GM12878 (cell line): Measurements from ENCODE around the gene TK1. TPM values are rescaled to one million over a fixed set of nuclear protein-coding genes. Genes with fewer than 3 reads are reported as not detected.

ENCODE experiments used
- ATF2 ChIP-seq: IDR thresholded peaks from 2 replicates; pipeline ENCODE4 v1.6.1; 2012; ENCODE audit warnings: low read length, inconsistent platforms
- BCL11A ChIP-seq: IDR thresholded peaks from 2 replicates; pipeline ENCODE4 v1.6.1; 2011; ENCODE audit warnings: low read depth, low read length
- CREB1 ChIP-seq: IDR thresholded peaks from 2 replicates; pipeline ENCODE4 v1.6.1; 2012; ENCODE audit warnings: low read depth, mild to moderate bottlenecking, inconsistent platforms
- DPF2 ChIP-seq: fragments of 450-650 bp; IDR thresholded peaks from 2 replicates; pipeline ENCODE4 v1.6.1; 2017; ENCODE audit warnings: mild to moderate bottlenecking
- EGR1 ChIP-seq, 2 experiments: IDR thresholded peaks; 1 replicate in 1 of 2; 2 replicates in 1 of 2; pipeline ENCODE4 v1.6.1; 2011 to 2012; ENCODE audit warnings: low read depth in 2 of 2, low read length in 2 of 2, borderline replicate concordance in 1 of 2, mild to moderate bottlenecking in 1 of 2, moderate library complexity in 1 of 2
- ETV6 ChIP-seq, 2 experiments: fragments of 450-650 bp in 1 of 2; IDR thresholded peaks in 1 of 2; conservative IDR thresholded peaks in 1 of 2; 2 replicates each; pipeline ENCODE4 v1.6.1; 2014; ENCODE audit warnings: antibody characterized with exemption in 1 of 2, borderline replicate concordance in 1 of 2, low read depth in 1 of 2, mild to moderate bottlenecking in 1 of 2, moderate library complexity in 1 of 2
- EZH2 ChIP-seq: IDR thresholded peaks from 2 replicates; pipeline ENCODE4 v1.6.1; 2012; ENCODE audit warnings: low read depth, mild to moderate bottlenecking, control low read depth, inconsistent platforms, low read length, borderline replicate concordance; ENCODE audit not compliant: control insufficient read depth
- IRF4 ChIP-seq: IDR thresholded peaks from 2 replicates; pipeline ENCODE4 v1.6.1; 2011; ENCODE audit warnings: low read depth, low read length
- KDM1A ChIP-seq: fragments of 200-600 bp; sonication (generic); IDR thresholded peaks from 2 replicates; pipeline ENCODE4 v1.6.1; 2016; ENCODE audit warnings: borderline replicate concordance
- MTA2 ChIP-seq: fragments of 450-650 bp; IDR thresholded peaks from 2 replicates; pipeline ENCODE4 v1.6.1; 2016; ENCODE audit warnings: low read depth, mild to moderate bottlenecking, moderate library complexity
- MYB ChIP-seq: fragments of 150-350 bp; IDR thresholded peaks from 2 replicates; pipeline ENCODE4 v1.6.1; 2014; ENCODE audit warnings: mild to moderate bottlenecking, low read depth, low read length, borderline replicate concordance
- NBN ChIP-seq: fragments of 450-650 bp; IDR thresholded peaks from 2 replicates; pipeline ENCODE4 v1.6.1; 2016
- NFIC ChIP-seq: IDR thresholded peaks from 2 replicates; pipeline ENCODE4 v1.6.1; 2012; ENCODE audit warnings: low read depth, mild to moderate bottlenecking, inconsistent platforms, low read length, moderate library complexity
- NR2C1 ChIP-seq: fragments of 450-650 bp; IDR thresholded peaks from 2 replicates; pipeline ENCODE4 v1.6.1; 2017; ENCODE audit warnings: antibody characterized with exemption, mild to moderate bottlenecking, moderate library complexity
- PKNOX1 ChIP-seq: fragments of 450-650 bp; IDR thresholded peaks from 2 replicates; pipeline ENCODE4 v1.6.1; 2016; ENCODE audit warnings: mild to moderate bottlenecking
- PML ChIP-seq: IDR thresholded peaks from 2 replicates; pipeline ENCODE4 v1.6.1; 2012; ENCODE audit warnings: low read length, inconsistent platforms
- POLR2A ChIP-seq: IDR thresholded peaks from 2 replicates; pipeline ENCODE4 v1.6.1; 2011; ENCODE audit warnings: low read depth, mild to moderate bottlenecking, low read length
- RELA ChIP-seq: fragments of 450-650 bp; IDR thresholded peaks from 2 replicates; pipeline ENCODE4 v1.8.0; 2014; ENCODE audit warnings: borderline replicate concordance; ENCODE audit not compliant: partially characterized antibody
- SIX5 ChIP-seq: IDR thresholded peaks from 2 replicates; pipeline ENCODE4 v1.6.1; 2011; ENCODE audit warnings: mild to moderate bottlenecking, low read depth, low read length, moderate library complexity; ENCODE audit not compliant: severe bottlenecking
- SP1 ChIP-seq: IDR thresholded peaks from one replicate; pipeline ENCODE4 v1.6.1; 2011; ENCODE audit warnings: low read depth, low read length
- TARDBP ChIP-seq: IDR thresholded peaks from 2 replicates; pipeline ENCODE4 v1.6.1; 2016; ENCODE audit warnings: borderline replicate concordance
- TBL1XR1 ChIP-seq: IDR thresholded peaks from 2 replicates; pipeline ENCODE4 v1.6.1; 2012; ENCODE audit warnings: low read depth, low read length, improper control_type of control experiment
- TCF12 ChIP-seq: IDR thresholded peaks from 2 replicates; pipeline ENCODE4 v1.6.1; 2011; ENCODE audit warnings: low read depth, mild to moderate bottlenecking, low read length
- WRNIP1 ChIP-seq: IDR thresholded peaks from 2 replicates; pipeline ENCODE4 v1.6.1; 2011; ENCODE audit warnings: low read depth, low read length, improper control_type of control experiment, borderline replicate concordance
- YBX1 ChIP-seq: fragments of 450-650 bp; IDR thresholded peaks from 2 replicates; pipeline ENCODE4 v1.6.1; 2016; ENCODE audit warnings: antibody characterized with exemption
- YY1 ChIP-seq: IDR thresholded peaks from 2 replicates; pipeline ENCODE4 v1.6.1; 2011; ENCODE audit warnings: low read depth, mild to moderate bottlenecking, low read length
- ZBTB4 ChIP-seq: fragments of 450-650 bp; formaldehyde crosslinking; IDR thresholded peaks from 2 replicates; pipeline ENCODE4 v1.4.0; 2022; ENCODE audit warnings: mild to moderate bottlenecking, moderate library complexity
- polyA plus RNA-seq, 11 experiments: library from polyadenylated mRNA; depleted of rRNA in 4 of 11; unstranded in 6 of 11; stranded (reverse) in 5 of 11; fragments of >200 nt; fragmentation: Nextera tagmentation in 4 of 11; fragmentation: Illumina TruSeq in 1 of 11; extraction: Ambion mirVana in 4 of 11; extraction: Trizol in 1 of 11; gene quantifications; 1 replicate in 1 of 11; 2 replicates in 10 of 11; pipeline versions ENCODE4 v1.2.1 to v1.2.3, GENCODE V29; 2011 to 2016; ENCODE audit warnings: inconsistent platforms in 2 of 11, missing spikeins in 2 of 11, low read depth in 1 of 11
- total RNA-seq, 4 experiments: library from RNA; depleted of rRNA in 3 of 4; stranded (reverse); fragments of >200 nt in 3 of 4; fragmentation: Illumina TruSeq in 1 of 4; extraction: Trizol in 1 of 4; gene quantifications; 2 replicates each; pipeline versions ENCODE4 v1.2.1 to v1.2.3, GENCODE V29; 2013 to 2021

The TK1 gene
- total and polyA plus RNA-seq, 10 of the 15 experiments (the other 5 are each of a cell fraction or from before 2014, with no cell fraction given): 4.6 to 175 (median 77.9) TPM

GRCh38 chr17:78127239-78127887 is 59.5 kb downstream of the TK1 start (continued):
- TF ChIP-seq KDM1A (no peak), SP1 (peak; percentile 19), ATF2 (no peak), TBL1XR1 (0 out of 2 replicates have a peak, but pooled peaks have one; percentile 26), TARDBP (no peak), MTA2 (no peak), SIX5 (no peak), EZH2 (no peak), WRNIP1 (no peak), MYB (no peak), NFIC (no peak), BCL11A (0 out of 2 replicates have a peak, but pooled peaks have one; percentile 10), RELA (no peak), YBX1 (no peak), NBN (no peak), POLR2A (peak; percentile 68), IRF4 (no peak), ZBTB4 (CRISPR knock-in tag) (no peak), NR2C1 (peak; percentile 84), CREB1 (no peak), YY1 (no peak), TCF12 (no peak), PKNOX1 (no peak), DPF2 (peak; percentile 33; the same call in 1 of the 2 replicates), EGR1 (IDR thresholded peaks at IDR 0.05; ENCODE audit: borderline replicate concordance in 1 of 2, low read depth in 2 of 2, low read length in 2 of 2) (no peak), ETV6 (conservative IDR thresholded peaks at IDR 0.05 in 1 of 2, IDR thresholded peaks at IDR 0.05 in 1 of 2; ENCODE audit: borderline replicate concordance in 1 of 2, low read depth in 1 of 2) (peak in 1 of 2 experiments; percentile 78; a peak in 2 of 4 replicates), PML (no peak)
